Sciatic nerve (tissue), 2 donors: Measurements from ENCODE around the gene SNAPC4. TPM values are rescaled to one million over a fixed set of nuclear protein-coding genes. Genes with fewer than 3 reads are reported as not detected.
A peak's percentile ranks its signal among the peaks of the same experiment; 100 is the strongest.

Experiments used
- ATAC-seq: fragments of 200-7000 bp; cut with Tn5 transposase; one replicate; pipeline ENCODE4 v1.9.1; 2020; ENCODE audit warnings: mild to moderate bottlenecking, moderate library complexity
- DNase-seq: peaks from one replicate; pipeline ENCODE4 v3.0.0-alpha.2; 2020; ENCODE audit warnings: low spot score
- intact Hi-C: fragments of 100-400 bp; cut with DNase I; formaldehyde crosslinking; loops from one replicate; pipeline ENCODE4 v1.14.2; 2022
- total RNA-seq: library from RNA; stranded (reverse); fragmentation: NEBNext Ultra II Directional; extraction: Animal tissue kit (Norgen Biotek cat#: 25700); gene quantifications from one replicate; pipeline ENCODE4 v1.2.1, GENCODE V29; 2021
- donor health status: DM: no; HTN: no; CAD: no.
- donor health status: DM: no; HTN: no; CAD: no.

SNAPC4 gene
- 9.9 TPM for total RNA-seq

DNA sequence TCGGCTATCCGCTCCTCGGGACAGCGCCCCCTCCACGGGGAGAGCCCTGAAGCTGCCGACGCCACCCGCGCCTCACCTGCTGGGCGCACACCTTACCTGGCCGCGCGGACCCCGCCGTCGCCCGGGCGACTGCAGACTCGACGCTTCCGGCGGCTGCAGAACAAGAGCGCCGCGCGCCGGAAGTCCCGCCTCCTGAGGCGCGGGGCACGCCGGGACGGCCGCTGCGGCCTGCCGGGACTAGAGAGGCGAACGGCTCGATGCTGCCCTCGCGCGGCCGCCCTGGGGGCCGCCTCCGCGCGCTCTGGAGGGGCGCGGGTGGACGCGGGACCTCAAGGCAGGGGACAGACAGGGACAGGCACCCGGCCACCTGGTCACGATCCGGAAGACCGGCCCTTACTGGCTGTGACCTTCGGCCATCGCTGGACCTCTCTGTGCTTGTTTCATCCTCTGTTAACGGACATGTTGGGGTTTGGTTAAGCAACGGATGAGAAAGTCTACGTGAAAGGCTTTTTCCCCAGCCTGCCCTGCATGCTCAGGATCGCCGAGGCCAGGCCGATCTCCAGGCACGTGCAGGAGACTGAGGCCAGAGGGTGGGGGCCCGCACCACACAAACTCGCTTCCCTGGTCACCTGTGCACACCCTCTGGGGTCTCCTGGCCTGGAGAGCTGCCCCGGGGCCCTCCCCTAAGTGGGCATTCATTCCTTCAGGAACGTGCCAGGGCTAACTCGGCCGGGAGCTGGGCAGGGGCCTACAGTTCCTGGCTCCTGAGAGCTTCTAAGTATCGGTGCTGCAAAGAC is at the start of gene SNAPC4:
Gene SNAPC4 (minus strand): TSS at position 133 of the 797 bp plus-strand sequence. CDS start 1,742 bp downstream, outside the sequence.
- intact Hi-C loops = no loop called here
- ATAC-seq = peak; percentile 88
- DNase-seq = peak; percentile 91

GRCh38 chr9:136448655-136449054 is 48.7 kb upstream of the SNAPC4 start:
- no peak for ATAC-seq
- intact Hi-C loops = no loop called here
- DNase-seq = no peak

GRCh38 chr9:136447173-136447778 is 47.3 kb upstream of the SNAPC4 start:
- DNase-seq (no peak), ATAC-seq (no peak)
- intact Hi-C loops = no loop called here

- DNase-seq = no peak
- intact Hi-C loops = no loop called here
- ATAC-seq = no peak
Measured at GRCh38 chr9:136445799-136446198, 45.8 kb upstream of the SNAPC4 start.

DNA sequence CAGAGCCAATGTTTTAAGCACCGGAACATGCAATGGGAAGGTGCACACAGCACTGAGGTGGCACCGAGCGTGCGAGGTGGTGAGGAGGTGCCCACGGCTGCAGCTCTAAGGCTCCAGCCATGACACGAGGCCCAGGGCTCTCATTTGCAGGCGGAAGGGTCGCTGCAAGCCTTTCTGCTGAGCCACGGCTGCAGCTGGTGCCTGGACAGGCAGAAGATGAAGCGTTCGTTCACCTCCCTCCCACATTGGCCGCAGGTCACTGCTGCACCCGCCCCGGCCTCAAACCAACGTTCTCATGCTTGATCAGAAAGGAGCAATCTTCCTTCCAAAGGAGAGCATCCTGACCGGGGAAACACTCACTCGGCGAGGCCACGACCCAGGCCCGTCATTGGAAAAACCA is 44.1 kb upstream of the SNAPC4 start:
- DNase-seq (no peak), ATAC-seq (no peak)
- intact Hi-C loops = no loop called here

DNA sequence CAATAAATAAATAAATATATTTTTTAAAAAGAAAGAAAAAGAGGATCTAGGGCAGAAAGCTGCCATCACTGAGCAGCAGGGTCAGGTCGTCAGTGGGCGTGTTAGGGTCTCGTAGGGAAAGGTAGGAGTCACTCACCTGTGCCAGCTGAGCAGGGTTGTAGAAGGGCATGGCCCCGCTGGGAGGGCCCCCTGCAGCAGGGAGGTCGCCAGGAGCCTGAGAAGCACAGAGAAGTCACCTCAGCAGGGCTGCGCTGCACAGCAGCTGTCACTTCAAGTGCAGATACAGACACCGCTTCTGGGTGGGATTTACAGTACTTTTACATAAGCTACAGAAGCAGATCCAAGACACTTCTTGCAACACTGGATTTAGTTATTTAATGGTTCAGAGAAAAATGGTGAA is 43.7 kb upstream of the SNAPC4 start:
- ATAC-seq (no peak), DNase-seq (no peak)
- intact Hi-C loops = no loop called here

DNA sequence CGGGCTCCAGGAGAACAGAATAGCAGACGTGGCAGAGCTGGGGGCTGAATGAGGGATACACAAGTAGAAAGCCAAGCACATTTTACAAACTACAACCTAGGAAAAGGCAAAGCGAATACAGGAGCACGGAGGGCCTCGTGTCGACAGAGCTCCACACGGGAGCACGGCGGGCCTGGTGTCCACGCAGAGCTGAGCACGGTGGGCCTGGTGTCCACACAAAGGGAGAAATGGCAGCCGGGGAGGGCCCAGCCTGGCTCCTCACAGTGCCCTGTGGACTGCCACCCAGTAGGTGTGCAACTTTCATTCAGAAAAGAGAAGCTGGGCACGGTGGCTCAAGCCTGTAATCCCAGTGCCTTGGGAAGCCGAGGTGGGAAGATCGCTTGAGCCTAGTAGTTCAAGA is 43.1 kb upstream of the SNAPC4 start:
- DNase-seq = no peak
- intact Hi-C loops = no loop called here
- ATAC-seq = no peak

GRCh38 chr9:136442265-136442664 is 42.3 kb upstream of the SNAPC4 start:
- no peak for ATAC-seq
- no peak for DNase-seq

DNA sequence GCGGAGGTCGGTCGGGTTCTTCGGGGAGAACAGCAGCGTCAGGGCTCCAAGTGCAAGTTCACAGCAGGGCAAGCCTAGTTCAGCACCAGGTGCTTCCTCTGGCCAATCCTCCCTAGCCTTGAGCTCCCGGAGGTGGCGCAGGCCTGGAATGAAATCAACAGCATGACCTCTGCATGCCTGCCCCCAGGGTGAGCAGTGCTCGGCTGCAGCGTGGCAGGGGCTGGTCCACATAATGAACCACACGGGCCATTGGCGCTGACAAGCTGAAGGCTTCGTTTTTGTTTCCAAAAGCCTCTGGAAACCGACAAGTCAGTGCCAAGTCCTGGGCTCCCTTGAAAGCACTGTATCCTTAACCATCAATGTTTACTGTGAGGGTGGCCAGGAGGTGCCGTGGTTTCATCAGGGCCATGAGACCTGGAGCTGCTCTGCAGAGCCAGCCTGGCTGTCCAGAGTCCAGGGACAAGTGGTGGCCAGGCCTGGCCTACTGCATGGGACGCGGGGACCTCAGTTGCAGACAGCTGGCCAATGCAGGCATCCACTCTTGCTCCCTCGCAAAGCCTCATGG is 41.8 kb upstream of the SNAPC4 start:
- DNase-seq (no peak), ATAC-seq (no peak)
- intact Hi-C loops = no loop called here

More at GRCh38 chr9:136442265-136442664, 42.3 kb upstream of the SNAPC4 start:
- intact Hi-C loops = no loop called here

GRCh38 chr9:136441191-136441680 is 41.3 kb upstream of the SNAPC4 start:
- ATAC-seq (no peak), DNase-seq (peak; percentile 56)
- intact Hi-C loops = no loop called here

DNA sequence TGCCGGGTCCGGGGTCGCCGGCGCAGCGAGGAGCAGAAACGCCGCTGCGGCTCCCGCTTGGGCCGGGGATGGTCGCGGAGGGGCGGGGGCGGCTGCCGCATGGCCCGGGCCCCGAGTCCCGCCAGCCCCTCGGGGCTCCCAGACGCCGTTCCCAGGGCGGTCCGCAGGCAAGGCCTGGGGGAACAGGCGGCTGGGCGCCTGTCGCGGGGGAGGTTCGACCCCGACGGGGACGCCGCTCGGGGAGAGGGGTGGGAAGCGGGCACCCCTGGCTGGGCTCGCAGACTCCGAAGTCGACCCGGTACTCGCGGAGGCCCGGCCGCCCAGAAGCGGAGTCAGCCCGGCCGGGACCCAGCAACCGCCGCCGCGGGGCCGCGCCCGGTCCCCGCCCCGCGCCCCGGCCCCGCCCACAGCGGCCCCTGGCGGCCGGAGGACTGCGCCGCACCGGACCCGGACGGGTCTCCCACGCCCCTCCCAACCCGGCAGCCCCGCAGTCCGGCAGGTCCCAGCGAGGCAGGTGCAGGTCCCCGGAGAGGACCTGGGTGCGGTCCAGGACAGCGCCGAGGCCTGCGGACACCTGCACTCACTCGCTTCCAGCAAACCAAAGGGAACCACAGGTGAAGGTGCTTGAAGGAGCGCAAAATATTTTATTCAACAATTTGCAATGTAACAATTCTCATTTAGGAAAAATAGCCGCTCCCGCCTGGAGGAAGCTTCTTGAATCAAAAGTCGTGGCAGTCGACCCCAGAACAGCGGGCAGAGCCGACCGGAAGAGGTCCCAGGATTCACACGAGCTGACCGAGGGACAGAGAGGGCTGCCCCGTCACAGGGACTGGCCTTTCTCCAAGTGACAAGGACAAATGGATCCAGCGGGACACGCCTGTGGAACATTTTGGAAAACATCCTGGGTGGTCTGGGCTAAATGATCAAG is 39.8 kb upstream of the SNAPC4 start, which contains the start of gene INPP5E:
Gene INPP5E (minus strand): TSS at position 365 of the 928 bp plus-strand sequence. CDS start 426 bp downstream, outside the sequence.
- intact Hi-C loops = no loop called here
- peak; percentile 81 for ATAC-seq
- peak; percentile 84 for DNase-seq

- ATAC-seq = no peak
- intact Hi-C loops = no loop called here
- DNase-seq = peak; percentile 65
Measured at GRCh38 chr9:136438548-136439480, 38.8 kb upstream of the SNAPC4 start.

- ATAC-seq = no peak
- DNase-seq = no peak
- intact Hi-C loops = no loop called here
Measured at GRCh38 chr9:136437839-136438547, 38.0 kb upstream of the SNAPC4 start.

- intact Hi-C loops = no loop called here
- peak; percentile 27 for ATAC-seq
- no peak for DNase-seq
Measured at GRCh38 chr9:136437430-136437829, 37.5 kb upstream of the SNAPC4 start.

DNA sequence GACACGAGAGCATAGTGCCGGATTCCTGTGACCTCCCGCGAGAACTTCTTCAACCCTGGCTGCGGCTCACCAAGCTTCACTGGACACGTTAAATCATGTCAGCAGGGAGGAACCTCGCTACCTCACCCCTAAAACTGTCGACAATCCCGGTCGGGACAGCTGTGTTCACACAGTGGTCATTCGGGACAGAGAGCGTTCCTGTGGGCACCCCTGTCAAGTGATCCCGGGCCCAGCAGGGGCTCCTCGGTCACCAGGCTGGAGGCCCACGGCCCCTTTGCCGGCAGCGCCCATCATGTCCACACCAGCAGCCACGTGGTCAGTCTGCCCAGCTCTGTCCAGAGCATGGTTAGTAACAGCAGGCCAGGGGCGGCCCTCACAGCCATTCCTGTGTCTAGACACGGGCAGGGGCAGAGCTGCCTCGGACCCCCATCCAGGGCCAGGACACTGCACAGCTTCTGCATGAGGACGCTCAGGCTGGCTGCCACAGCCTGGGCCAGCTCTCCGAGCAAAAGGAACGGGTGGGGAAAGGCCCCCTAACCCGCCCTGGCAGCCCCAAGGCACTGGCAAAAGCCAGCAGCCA is 36.2 kb upstream of the SNAPC4 start:
- intact Hi-C loops = no loop called here
- DNase-seq = peak; percentile 55
- no peak for ATAC-seq

DNA sequence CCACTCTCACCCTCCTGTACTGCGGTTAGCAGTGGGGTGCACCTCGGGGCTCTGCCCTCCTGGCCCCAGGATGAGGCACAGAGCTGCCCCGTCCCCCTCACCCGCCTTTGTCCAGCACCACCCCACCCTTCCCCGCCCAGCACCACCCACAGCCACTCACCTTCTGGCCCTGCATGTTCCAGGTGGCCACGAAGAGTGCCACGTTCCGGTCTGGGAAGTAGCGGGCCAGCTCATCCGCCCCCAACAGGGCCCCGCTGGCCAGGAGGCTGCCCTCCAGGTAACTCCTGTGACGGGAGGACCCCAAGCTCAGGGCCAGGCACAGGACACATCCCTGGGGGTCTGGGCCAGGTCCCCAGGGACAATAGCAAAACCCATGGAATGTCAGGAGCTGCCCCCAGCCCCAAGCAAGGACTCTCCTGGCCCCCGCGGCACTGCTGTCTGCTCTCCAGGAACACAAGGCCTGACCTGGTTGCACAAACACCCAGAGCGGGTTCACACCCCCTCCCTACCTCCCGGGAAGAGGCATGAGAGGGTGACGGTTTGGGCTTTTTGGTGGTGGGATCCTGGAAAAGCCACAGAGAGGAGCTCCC is 34.7 kb upstream of the SNAPC4 start:
- intact Hi-C loops = no loop called here
- no peak for ATAC-seq
- peak; percentile 45 for DNase-seq
